WERI-Rb-1 (cell line): Measurements from ENCODE around the gene EPS8.

Source experiments
- DNase-seq: peaks from one replicate; pipeline ENCODE4 v3.0.0-alpha.2; 2020
- H3K27ac ChIP-seq: fragments of 250-450 bp; sonication (Bioruptor Pico); 2 replicates; pipeline ENCODE4 v1.5.1; 2020; ENCODE audit warnings: mild to moderate bottlenecking, moderate library complexity
- H3K27me3 ChIP-seq: fragments of 250-450 bp; sonication (Bioruptor Pico); 2 replicates; pipeline ENCODE4 v1.5.1; 2021; ENCODE audit warnings: mild to moderate bottlenecking, low read depth, moderate library complexity; ENCODE audit not compliant: insufficient read depth, severe bottlenecking
- H3K36me3 ChIP-seq: fragments of 250-450 bp; sonication (Bioruptor Pico); 2 replicates; pipeline ENCODE4 v1.5.1; 2020; ENCODE audit warnings: mild to moderate bottlenecking, moderate library complexity
- H3K4me3 ChIP-seq: 2 replicates; pipeline ENCODE4 v1.5.1; 2011; ENCODE audit warnings: low read depth, mild to moderate bottlenecking, control low read depth, low read length
- H3K9me3 ChIP-seq: fragments of 250-450 bp; sonication (Bioruptor Pico); 2 replicates; pipeline ENCODE4 v1.5.1; 2021; ENCODE audit warnings: mild to moderate bottlenecking, moderate library complexity; ENCODE audit not compliant: severe bottlenecking
- CTCF ChIP-seq: IDR thresholded peaks from 2 replicates; pipeline ENCODE4 v1.5.1; 2011; ENCODE audit warnings: low read depth, mild to moderate bottlenecking, control low read depth, inconsistent platforms, low read length

Gene EPS8

GRCh38 chr12:15701206-15701605, 88.0 kb downstream of the EPS8 start:
- no peak for DNase-seq

GRCh38 chr12:15700595-15700994, 88.6 kb downstream of the EPS8 start:
- no peak overlapping the region for H3K27ac ChIP-seq
- H3K9me3 ChIP-seq, result no peaks in the 10 kb centered on the region
- TF ChIP-seq CTCF, result no peak
- H3K27me3 ChIP-seq, result no peaks in the 10 kb centered on the region
- no peak overlapping the region for H3K4me3 ChIP-seq
- H3K36me3 ChIP-seq, result no peaks in the 10 kb centered on the region
- DNase-seq, result no peak

More at GRCh38 chr12:15701206-15701605, 88.0 kb downstream of the EPS8 start:
- no peak for TF ChIP-seq CTCF
- no peak overlapping the region for H3K4me3 ChIP-seq
- H3K9me3 ChIP-seq, result no peaks in the 10 kb centered on the region
- no peaks in the 10 kb centered on the region for H3K27me3 ChIP-seq
- H3K36me3 ChIP-seq, result no peaks in the 10 kb centered on the region
- no peak overlapping the region for H3K27ac ChIP-seq

- no peaks in the 10 kb centered on the region for H3K9me3 ChIP-seq
- H3K36me3 ChIP-seq, result no peaks in the 10 kb centered on the region
- DNase-seq, result no peak
- TF ChIP-seq CTCF, result no peak
- no peaks in the 10 kb centered on the region for H3K27me3 ChIP-seq
- H3K27ac ChIP-seq, result no peak overlapping the region
- no peak overlapping the region for H3K4me3 ChIP-seq
Measured at GRCh38 chr12:15699886-15700285, 89.3 kb downstream of the EPS8 start.

- Histone ChIP-seq H3K9me3 (no peaks in the 10 kb centered on the region), H3K4me3 (no peak overlapping the region), H3K36me3 (no peaks in the 10 kb centered on the region), H3K27ac (no peak overlapping the region), H3K27me3 (no peaks in the 10 kb centered on the region)
- DNase-seq, result no peak
- TF ChIP-seq CTCF, result no peak
Measured at GRCh38 chr12:15698377-15698871, 90.8 kb downstream of the EPS8 start.

- no peak for TF ChIP-seq CTCF
- Histone ChIP-seq H3K36me3 (no peaks in the 10 kb centered on the region), H3K27me3 (no peaks in the 10 kb centered on the region), H3K9me3 (no peaks in the 10 kb centered on the region), H3K27ac (no peak overlapping the region), H3K4me3 (no peak overlapping the region)
- no peak for DNase-seq
Measured at GRCh38 chr12:15697201-15697600, 92.0 kb downstream of the EPS8 start.

GRCh38 chr12:15693228-15693911, 95.8 kb downstream of the EPS8 start:
- Histone ChIP-seq H3K9me3 (no peaks in the 10 kb centered on the region), H3K4me3 (no peak overlapping the region), H3K36me3 (no peaks in the 10 kb centered on the region), H3K27me3 (no peaks in the 10 kb centered on the region), H3K27ac (no peak overlapping the region)
- no peak for TF ChIP-seq CTCF
- no peak for DNase-seq
